ENCODE measurements around the gene ST8SIA5.

ST8SIA5 gene

DNA sequence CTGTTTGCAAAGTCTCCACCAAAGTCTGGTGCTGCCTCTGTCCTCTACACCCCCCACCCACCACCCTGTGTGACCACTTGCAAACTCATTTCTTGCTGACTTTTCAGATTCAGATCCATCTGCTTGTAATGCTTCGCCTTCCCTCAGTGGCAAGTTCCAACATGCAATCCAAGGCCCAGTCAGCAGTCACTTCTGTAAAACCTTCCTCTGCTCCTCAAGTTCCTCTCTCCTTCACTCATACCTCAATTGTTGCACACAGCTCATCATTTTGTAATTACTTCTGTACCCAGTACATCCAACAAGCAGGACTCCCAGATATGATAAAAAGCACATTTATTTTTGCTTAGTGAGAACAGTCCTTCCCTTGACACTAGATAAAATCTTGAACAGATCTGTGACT lies 93.3 kb downstream of the ST8SIA5 start:
- no peaks in the 10 kb centered on the region for H3K36me3 ChIP-seq (ENCODE audit: insufficient read depth, low read length)
- no peaks in the 10 kb centered on the region for H4K20me1 ChIP-seq (ENCODE audit: insufficient read depth, low read length)
- no peaks in the 10 kb centered on the region for H3K9me2 ChIP-seq (ENCODE audit: low read depth, low read length)
- no peak overlapping the region for H3K4me3 ChIP-seq (ENCODE audit: low read depth, low read length, poor library complexity, severe bottlenecking)
- no peak overlapping the region for H3K9ac ChIP-seq (ENCODE audit: low read length)
- H3K4me1 ChIP-seq (ENCODE audit: insufficient read depth, low read length, severe bottlenecking): no peaks in the 10 kb centered on the region
- no peak for TF ChIP-seq EZH2 (IDR thresholded peaks at IDR 0.05; ENCODE audit: borderline replicate concordance, low read length)
- TF ChIP-seq, protein P1, sequence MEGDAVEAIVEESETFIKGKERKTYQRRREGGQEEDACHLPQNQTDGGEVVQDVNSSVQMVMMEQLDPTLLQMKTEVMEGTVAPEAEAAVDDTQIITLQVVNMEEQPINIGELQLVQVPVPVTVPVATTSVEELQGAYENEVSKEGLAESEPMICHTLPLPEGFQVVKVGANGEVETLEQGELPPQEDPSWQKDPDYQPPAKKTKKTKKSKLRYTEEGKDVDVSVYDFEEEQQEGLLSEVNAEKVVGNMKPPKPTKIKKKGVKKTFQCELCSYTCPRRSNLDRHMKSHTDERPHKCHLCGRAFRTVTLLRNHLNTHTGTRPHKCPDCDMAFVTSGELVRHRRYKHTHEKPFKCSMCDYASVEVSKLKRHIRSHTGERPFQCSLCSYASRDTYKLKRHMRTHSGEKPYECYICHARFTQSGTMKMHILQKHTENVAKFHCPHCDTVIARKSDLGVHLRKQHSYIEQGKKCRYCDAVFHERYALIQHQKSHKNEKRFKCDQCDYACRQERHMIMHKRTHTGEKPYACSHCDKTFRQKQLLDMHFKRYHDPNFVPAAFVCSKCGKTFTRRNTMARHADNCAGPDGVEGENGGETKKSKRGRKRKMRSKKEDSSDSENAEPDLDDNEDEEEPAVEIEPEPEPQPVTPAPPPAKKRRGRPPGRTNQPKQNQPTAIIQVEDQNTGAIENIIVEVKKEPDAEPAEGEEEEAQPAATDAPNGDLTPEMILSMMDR (IDR thresholded peaks at IDR 0.05; ENCODE audit: low read length): no peak
- H3K4me2 ChIP-seq (ENCODE audit: low read length): no peak overlapping the region
- no peaks in the 10 kb centered on the region for H3K9me3 ChIP-seq (ENCODE audit: low read length)
- no peak overlapping the region for H2AFZ ChIP-seq (ENCODE audit: low read length)
- no peaks in the 10 kb centered on the region for H3K79me2 ChIP-seq (ENCODE audit: insufficient read depth, low read length)
- no peaks in the 10 kb centered on the region; the same call in 1 of the 2 replicates for H3K27me3 ChIP-seq (ENCODE audit: insufficient read depth, low read length)
- no peaks in the 10 kb centered on the region for H3F3A ChIP-seq (ENCODE audit: insufficient read depth, low read length)
- H3K27ac ChIP-seq (ENCODE audit: low read depth, low read length, poor library complexity, severe bottlenecking): no peak overlapping the region

DNA sequence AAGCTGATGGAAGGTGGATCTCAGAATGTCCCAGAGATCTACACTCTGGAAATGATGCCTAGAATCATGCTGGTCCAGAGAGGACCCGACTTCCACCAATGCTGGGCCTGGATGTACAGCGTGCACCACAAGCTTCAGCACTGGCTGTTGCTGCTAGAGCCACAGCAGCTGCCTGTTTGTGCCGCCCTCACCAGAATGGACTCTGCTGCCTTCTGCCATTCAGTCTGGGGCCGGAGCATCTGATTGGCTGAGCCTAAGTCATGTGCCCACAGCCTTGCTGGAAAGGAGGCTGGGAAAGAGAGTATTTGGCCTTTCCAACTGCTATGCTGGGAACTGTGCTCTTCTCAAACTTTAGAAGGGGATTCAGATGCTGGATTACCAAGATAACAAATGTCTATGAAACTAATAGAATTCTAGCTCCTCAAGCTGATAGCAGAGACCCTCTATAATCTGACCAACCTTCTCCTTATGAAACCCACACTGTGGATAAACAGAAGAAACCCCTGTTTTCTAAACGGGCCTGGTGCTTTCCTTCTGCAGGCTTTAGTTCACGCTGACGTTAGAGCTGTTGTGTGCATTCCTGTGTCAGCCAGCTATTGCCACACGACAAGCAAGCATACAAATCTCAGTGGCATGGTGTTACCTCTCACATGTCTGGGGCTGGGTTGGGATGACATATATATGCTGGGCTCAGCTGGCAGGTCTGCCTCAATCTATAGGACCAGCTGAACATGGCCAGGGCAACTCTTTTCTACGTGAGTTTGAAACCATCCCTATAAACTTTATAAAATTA lies 95.7 kb downstream of the ST8SIA5 start:
- H3K4me1 ChIP-seq (ENCODE audit: insufficient read depth, low read length, severe bottlenecking): no peaks in the 10 kb centered on the region
- H3K9me3 ChIP-seq (ENCODE audit: low read length): no peaks in the 10 kb centered on the region
- no peak overlapping the region for H2AFZ ChIP-seq (ENCODE audit: low read length)
- no peak overlapping the region for H3K9ac ChIP-seq (ENCODE audit: low read length)
- H3K27ac ChIP-seq (ENCODE audit: low read depth, low read length, poor library complexity, severe bottlenecking): no peak overlapping the region
- H3F3A ChIP-seq (ENCODE audit: insufficient read depth, low read length): no peaks in the 10 kb centered on the region
- no peaks in the 10 kb centered on the region for H3K9me2 ChIP-seq (ENCODE audit: low read depth, low read length)
- H3K4me3 ChIP-seq (ENCODE audit: low read depth, low read length, poor library complexity, severe bottlenecking): no peak overlapping the region
- no peaks in the 10 kb centered on the region for H3K36me3 ChIP-seq (ENCODE audit: insufficient read depth, low read length)
- TF ChIP-seq, protein P1 (IDR thresholded peaks at IDR 0.05; ENCODE audit: low read length): no peak
- TF ChIP-seq EZH2 (IDR thresholded peaks at IDR 0.05; ENCODE audit: borderline replicate concordance, low read length): no peak
- H3K4me2 ChIP-seq (ENCODE audit: low read length): no peak overlapping the region
- no peaks in the 10 kb centered on the region for H3K79me2 ChIP-seq (ENCODE audit: insufficient read depth, low read length)
- no peaks in the 10 kb centered on the region for H4K20me1 ChIP-seq (ENCODE audit: insufficient read depth, low read length)
- no peaks in the 10 kb centered on the region; the same call in 1 of the 2 replicates for H3K27me3 ChIP-seq (ENCODE audit: insufficient read depth, low read length)

DNA sequence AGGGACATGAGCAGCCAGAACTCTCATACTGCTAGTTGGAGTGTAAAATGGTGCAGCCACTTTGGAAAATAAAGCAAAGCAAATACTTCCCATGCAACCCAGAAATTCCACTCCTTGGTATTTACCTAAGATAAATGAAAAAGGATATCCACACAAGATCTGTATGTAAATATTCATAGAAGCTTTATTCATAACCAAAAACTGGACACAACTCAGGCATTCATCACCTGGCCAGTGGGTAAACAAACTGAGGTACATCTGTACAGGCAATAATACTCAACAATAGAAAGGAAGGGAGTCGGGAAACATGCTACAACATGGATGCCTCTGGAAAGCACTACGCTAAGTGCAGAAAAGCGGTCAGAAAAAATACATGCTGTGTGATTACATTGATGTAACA lies 97.4 kb downstream of the ST8SIA5 start:
- H3K79me2 ChIP-seq (ENCODE audit: insufficient read depth, low read length): no peaks in the 10 kb centered on the region
- TF ChIP-seq, protein P1 (IDR thresholded peaks at IDR 0.05; ENCODE audit: low read length): no peak
- TF ChIP-seq EZH2 (IDR thresholded peaks at IDR 0.05; ENCODE audit: borderline replicate concordance, low read length): no peak
- H3K4me2 ChIP-seq (ENCODE audit: low read length): no peak overlapping the region
- no peak overlapping the region for H3K27ac ChIP-seq (ENCODE audit: low read depth, low read length, poor library complexity, severe bottlenecking)
- H3K27me3 ChIP-seq (ENCODE audit: insufficient read depth, low read length): no peaks in the 10 kb centered on the region; the same call in 1 of the 2 replicates
- no peaks in the 10 kb centered on the region for H3K9me3 ChIP-seq (ENCODE audit: low read length)
- H3K9ac ChIP-seq (ENCODE audit: low read length): no peak overlapping the region
- H2AFZ ChIP-seq (ENCODE audit: low read length): no peak overlapping the region
- no peak overlapping the region for H3K4me3 ChIP-seq (ENCODE audit: low read depth, low read length, poor library complexity, severe bottlenecking)
- H3K4me1 ChIP-seq (ENCODE audit: insufficient read depth, low read length, severe bottlenecking): no peaks in the 10 kb centered on the region
- no peaks in the 10 kb centered on the region for H3F3A ChIP-seq (ENCODE audit: insufficient read depth, low read length)
- H3K9me2 ChIP-seq (ENCODE audit: low read depth, low read length): no peaks in the 10 kb centered on the region
- H4K20me1 ChIP-seq (ENCODE audit: insufficient read depth, low read length): no peaks in the 10 kb centered on the region
- no peaks in the 10 kb centered on the region for H3K36me3 ChIP-seq (ENCODE audit: insufficient read depth, low read length)

Data from OCI-LY1 (cell line).